ENCODE data around the gene LPO.
A peak's percentile ranks its signal among the peaks of the same experiment; 100 is the strongest.

LPO gene

DNA sequence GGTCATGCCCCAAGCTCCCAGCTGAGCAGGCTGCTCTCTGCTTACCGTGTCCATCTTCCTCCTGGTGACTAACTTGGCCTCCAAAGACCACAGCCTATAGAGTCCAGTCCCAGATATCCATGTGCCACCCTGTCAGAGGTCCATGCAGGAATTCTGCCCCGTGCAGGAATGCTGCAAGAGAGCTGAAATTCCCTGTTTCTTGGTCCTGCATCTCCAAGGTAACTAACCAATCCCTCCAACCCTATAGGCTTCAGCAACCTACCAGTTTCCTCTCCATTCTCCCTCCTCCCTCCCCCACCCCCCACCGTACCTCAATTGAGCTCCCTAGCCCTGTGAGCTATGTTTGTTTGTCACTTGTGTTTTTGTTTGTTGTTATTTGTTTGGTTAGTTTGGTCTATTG lies 9.7 kb upstream of the LPO start:
- no peak for FAIRE-seq

GRCh38 chr17:58229384-58229783 lies 9.0 kb upstream of the LPO start:
- DNase-seq (ENCODE audit: low spot score) (no peak), FAIRE-seq (no peak)

More for the DNA sequence above, 9.7 kb upstream of the LPO start:
- no peak for DNase-seq (ENCODE audit: low spot score)

GRCh38 chr17:58229881-58230280 lies 8.5 kb upstream of the LPO start:
- no peak for DNase-seq (ENCODE audit: low spot score)
- no peak for FAIRE-seq

- DNase-seq (ENCODE audit: low spot score) (peak; percentile 38), FAIRE-seq (peak; percentile 73)
Measured at GRCh38 chr17:58231641-58232040, 6.7 kb upstream of the LPO start.

DNA sequence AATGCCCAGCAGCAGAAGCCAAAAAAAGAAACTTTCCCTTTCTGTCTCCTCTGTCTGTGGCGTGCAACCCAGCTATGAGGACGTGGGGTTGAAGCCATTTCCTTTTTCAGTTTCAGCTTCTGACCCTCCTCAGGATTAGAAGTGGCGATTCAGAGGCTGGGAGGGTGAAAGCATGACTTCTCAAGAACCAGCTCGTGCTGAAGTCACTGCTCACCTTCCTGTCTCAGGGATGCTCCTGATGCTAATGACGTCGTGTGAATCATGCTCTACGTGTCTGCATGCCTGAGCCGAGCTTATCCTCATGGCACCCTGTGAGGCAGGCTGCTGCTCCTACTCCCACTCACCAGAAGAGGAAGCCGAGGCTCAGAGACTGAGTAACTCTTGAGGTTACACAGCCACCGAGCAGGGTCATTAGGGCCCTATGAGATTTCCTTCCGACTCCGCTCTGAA lies 5.7 kb upstream of the LPO start:
- peak; percentile 86 for FAIRE-seq
- DNase-seq (ENCODE audit: low spot score): peak; percentile 98

DNA sequence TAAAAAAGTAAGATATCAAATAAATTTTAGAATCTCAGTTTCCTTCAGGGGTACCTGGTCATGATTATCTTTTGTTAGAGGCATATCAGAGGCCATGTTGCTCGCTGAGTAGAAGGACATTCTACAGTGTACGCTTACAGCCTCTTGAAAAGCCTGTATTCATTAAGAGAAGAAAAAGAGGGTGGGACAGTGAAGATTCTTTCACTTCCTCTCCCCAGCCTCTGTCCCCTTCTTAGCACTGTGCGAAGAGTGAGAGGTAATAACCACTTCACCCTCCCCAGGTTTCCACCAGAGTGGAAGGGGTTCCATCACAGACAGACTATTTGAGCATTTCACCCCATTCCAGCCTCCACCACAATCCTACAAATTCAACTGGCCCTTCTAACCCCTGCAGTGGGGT lies 4.8 kb upstream of the LPO start:
- DNase-seq (ENCODE audit: low spot score): no peak
- no peak for FAIRE-seq

- FAIRE-seq (no peak), DNase-seq (ENCODE audit: low spot score) (no peak)
Measured at GRCh38 chr17:58234512-58234911, 3.9 kb upstream of the LPO start.

- FAIRE-seq: no peak
Measured at GRCh38 chr17:58235821-58236220, 2.6 kb upstream of the LPO start.

DNA sequence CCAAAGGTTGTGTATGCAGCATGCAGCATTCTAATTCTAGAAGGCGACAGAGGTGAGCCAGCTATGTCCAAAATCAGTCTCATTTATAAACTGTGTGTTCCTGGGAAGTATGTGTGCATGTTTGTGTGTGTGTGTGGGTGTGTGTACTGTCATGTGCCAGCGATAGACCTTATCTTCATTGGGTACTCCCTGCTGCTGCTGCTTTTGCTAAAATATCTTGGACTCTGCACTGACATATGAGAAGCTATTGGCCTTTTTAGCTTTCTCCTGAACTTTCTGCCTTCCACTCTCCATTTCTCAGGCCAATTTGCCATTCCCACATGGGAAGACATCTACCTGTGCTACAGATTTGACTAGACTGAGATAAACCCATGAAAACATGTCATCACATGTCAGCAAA lies 2.0 kb upstream of the LPO start:
- no peak for DNase-seq (ENCODE audit: low spot score)
- no peak for FAIRE-seq

More at GRCh38 chr17:58235821-58236220, 2.6 kb upstream of the LPO start:
- no peak for DNase-seq (ENCODE audit: low spot score)

DNA sequence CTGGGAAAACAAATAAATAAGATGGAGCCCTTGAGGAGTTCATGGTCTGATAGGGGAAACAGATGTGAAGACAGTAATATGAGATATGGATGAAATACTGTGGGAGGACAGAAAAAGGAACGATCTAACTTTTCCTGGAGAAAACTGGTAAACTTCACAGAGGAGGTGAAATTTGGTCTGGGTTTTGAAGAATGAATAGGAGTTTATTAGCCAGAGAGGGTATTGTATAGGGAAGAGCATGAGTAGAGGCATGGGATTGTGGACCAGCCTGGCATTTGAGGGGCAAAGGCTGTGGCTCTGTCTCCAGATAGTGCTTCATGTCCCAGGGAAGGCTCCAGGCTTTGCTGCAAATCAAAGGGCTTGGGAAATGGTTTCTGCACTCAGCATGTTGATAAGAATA lies 1.6 kb downstream of the LPO start:
- DNase-seq (ENCODE audit: low spot score) (no peak), FAIRE-seq (no peak)

GRCh38 chr17:58242171-58242784 lies 3.9 kb downstream of the LPO start:
- DNase-seq (ENCODE audit: low spot score) (no peak), FAIRE-seq (no peak)

GRCh38 chr17:58244963-58245362 lies 6.6 kb downstream of the LPO start:
- FAIRE-seq: no peak
- no peak for DNase-seq (ENCODE audit: low spot score)

- FAIRE-seq: no peak
- DNase-seq (ENCODE audit: low spot score): no peak
Measured at GRCh38 chr17:58245428-58246103, 7.2 kb downstream of the LPO start.

- DNase-seq (ENCODE audit: low spot score) (no peak), FAIRE-seq (no peak)
Measured at GRCh38 chr17:58246104-58246740, 7.8 kb downstream of the LPO start.

GRCh38 chr17:58246781-58247180 lies 8.4 kb downstream of the LPO start:
- FAIRE-seq (no peak), DNase-seq (ENCODE audit: low spot score) (no peak)

DNA sequence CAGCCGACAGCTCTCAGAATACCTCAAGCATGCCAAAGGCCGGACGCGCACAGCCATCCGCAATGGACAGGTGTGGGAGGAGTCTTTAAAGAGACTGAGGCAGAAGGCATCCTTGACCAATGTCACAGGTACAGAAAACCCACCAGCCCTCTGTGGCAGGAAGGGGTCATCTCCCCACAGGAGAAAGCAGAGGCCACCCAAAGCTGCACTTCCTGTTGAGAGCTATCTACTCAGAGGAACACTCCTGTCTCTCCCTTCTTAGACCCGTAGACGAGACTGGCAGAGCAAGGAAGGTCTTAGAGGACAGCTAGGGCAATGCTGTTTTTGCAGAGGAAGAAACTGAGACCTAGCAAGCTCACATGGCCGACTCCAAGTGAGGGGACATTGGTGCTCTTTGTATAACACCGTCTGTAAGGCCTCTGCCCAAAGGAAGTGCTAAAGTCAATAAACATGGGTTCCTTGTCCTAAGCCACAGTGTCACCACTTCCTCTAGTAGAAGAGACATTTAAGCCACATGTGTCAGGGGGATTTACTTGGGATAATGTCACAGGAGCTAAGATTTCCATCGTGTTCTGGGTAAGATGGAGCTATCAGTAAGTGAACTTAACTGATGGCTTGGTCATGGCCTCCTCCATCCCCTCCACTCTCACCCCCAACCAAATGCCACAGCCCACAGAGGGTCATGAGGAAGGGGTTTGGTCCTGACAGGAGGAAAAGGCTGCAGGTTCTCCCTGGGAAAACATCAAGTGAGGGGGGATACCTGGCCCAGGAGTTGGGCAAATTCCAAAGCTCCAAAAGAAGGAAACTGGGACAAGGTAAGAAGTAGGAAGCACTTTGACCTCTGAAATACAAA lies 9.4 kb downstream of the LPO start:
- no peak for DNase-seq (ENCODE audit: low spot score)
- no peak for FAIRE-seq

DNA sequence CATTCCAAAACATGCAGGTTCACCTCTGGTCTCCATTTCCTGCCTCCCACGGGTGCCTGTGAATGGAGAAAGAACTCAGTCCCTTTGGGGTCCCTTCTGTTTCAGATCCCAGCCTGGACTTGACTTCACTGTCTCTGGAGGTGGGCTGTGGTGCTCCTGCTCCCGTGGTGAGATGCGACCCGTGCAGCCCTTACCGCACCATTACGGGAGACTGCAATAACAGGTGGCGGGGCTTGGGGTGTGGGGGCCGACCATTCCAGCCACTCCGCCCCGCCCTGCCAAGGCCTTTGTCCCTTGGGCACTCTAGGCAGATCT lies 10.5 kb downstream of the LPO start:
- DNase-seq (ENCODE audit: low spot score) (no peak), FAIRE-seq (no peak)

- no peak for FAIRE-seq
- peak; percentile 23 for DNase-seq (ENCODE audit: low spot score)
Measured at GRCh38 chr17:58249270-58250133, 11.1 kb downstream of the LPO start.

GRCh38 chr17:58250344-58251011 lies 12.1 kb downstream of the LPO start:
- FAIRE-seq (no peak), DNase-seq (ENCODE audit: low spot score) (no peak)

GRCh38 chr17:58252141-58252540 lies 13.8 kb downstream of the LPO start:
- no peak for DNase-seq (ENCODE audit: low spot score)
- no peak for FAIRE-seq

GRCh38 chr17:58253082-58253481 lies 14.7 kb downstream of the LPO start:
- DNase-seq (ENCODE audit: low spot score): no peak
- FAIRE-seq: no peak

Measured in RCC 7860 (cell line).